IMR-90 (cell line): ENCODE results near the gene RANBP3. TPM values are rescaled to one million over a fixed set of nuclear protein-coding genes. Genes with fewer than 3 reads are reported as not detected.
A peak's percentile ranks its signal among the peaks of the same experiment; 100 is the strongest.

Experiments
- ATAC-seq: fragments of 200-7000 bp; cut with Tn5 transposase; 2 replicates; pipeline ENCODE4 v1.9.1; 2020; ENCODE audit warnings: low read depth, mild to moderate bottlenecking, moderate library complexity
- BruUV-seq: library from RNA; stranded (reverse); fragments of 400-500 nt; replicated peaks from 2 replicates; lab custom pipeline; 2021; lab: Mats Ljungman, UMichigan
- CTCF ChIA-PET: fragments of 300-600 bp; formaldehyde crosslinking; extraction: SDS; loops from one replicate; lab custom pipeline; 2021; ENCODE audit warnings: antibody characterized with exemption; lab: Yijun Ruan, JAX
- POLR2A ChIA-PET: fragments of 300-600 bp; sonication (Branson Sonifier 250); formaldehyde crosslinking; loops from one replicate; lab custom pipeline; 2022; ENCODE audit warnings: antibody characterized with exemption; ENCODE audit not compliant: unreplicated experiment; lab: Charles Lee
- DNase-seq: peaks from one replicate; pipeline ENCODE4 v3.0.0; 2013
- H2AFZ ChIP-seq: replicated peaks from 2 replicates; pipeline ENCODE3; 2013; ENCODE audit warnings: low read length, mild to moderate bottlenecking; ENCODE audit not compliant: poor library complexity
- H2AK5ac ChIP-seq: 2 replicates; pipeline ENCODE4 v1.6.1; 2013; ENCODE audit warnings: low read depth, low read length, inconsistent platforms
- H2AK9ac ChIP-seq: replicated peaks from 2 replicates; pipeline ENCODE3; 2013; ENCODE audit warnings: mild to moderate bottlenecking, low read depth, low read length, moderate library complexity; ENCODE audit not compliant: poor library complexity
- H2BK120ac ChIP-seq: 2 replicates; pipeline ENCODE4 v1.6.1; 2013; ENCODE audit warnings: low read depth, low read length, inconsistent platforms
- H2BK15ac ChIP-seq: 3 replicates; pipeline ENCODE4 v1.6.1; 2013; ENCODE audit warnings: low read depth, low read length, inconsistent platforms
- H2BK20ac ChIP-seq: 2 replicates; pipeline ENCODE4 v1.6.1; 2013; ENCODE audit warnings: low read depth, mild to moderate bottlenecking, inconsistent platforms, low read length, moderate library complexity
- H2BK5ac ChIP-seq: 2 replicates; pipeline ENCODE4 v1.6.1; 2013; ENCODE audit warnings: mild to moderate bottlenecking, low read depth, low read length, inconsistent platforms; ENCODE audit not compliant: poor library complexity, severe bottlenecking
- H3K14ac ChIP-seq: replicated peaks from 2 replicates; pipeline ENCODE4 v1.6.1; 2013; ENCODE audit warnings: low read depth, low read length, inconsistent platforms
- H3K18ac ChIP-seq: 2 replicates; pipeline ENCODE4 v1.6.1; 2013; ENCODE audit warnings: low read depth, low read length, control low read depth
- H3K23ac ChIP-seq: 2 replicates; pipeline ENCODE4 v1.6.1; 2013; ENCODE audit warnings: low read depth, low read length, inconsistent platforms
- H3K27ac ChIP-seq: 2 replicates; pipeline ENCODE4 v1.5.1; 2013; ENCODE audit warnings: mild to moderate bottlenecking, control low read depth, low read length; ENCODE audit not compliant: insufficient read depth
- H3K27me3 ChIP-seq: 2 replicates; pipeline ENCODE4 v1.6.1; 2013; ENCODE audit warnings: low read length; ENCODE audit not compliant: control insufficient read depth, insufficient read depth
- H3K36me3 ChIP-seq: 2 replicates; pipeline ENCODE4 v1.6.1; 2013; ENCODE audit warnings: low read length, mixed read lengths; ENCODE audit not compliant: control insufficient read depth, insufficient read depth
- H3K4ac ChIP-seq: 2 replicates; pipeline ENCODE4 v1.6.1; 2013; ENCODE audit warnings: low read depth, low read length, inconsistent platforms
- H3K4me1 ChIP-seq: 2 replicates; pipeline ENCODE4 v1.6.1; 2013; ENCODE audit warnings: low read length, mixed read lengths; ENCODE audit not compliant: control insufficient read depth, insufficient read depth
- H3K4me2 ChIP-seq: 2 replicates; pipeline ENCODE4 v1.6.1; 2013; ENCODE audit warnings: low read depth, mild to moderate bottlenecking, control low read depth, low read length, moderate library complexity
- H3K4me3 ChIP-seq: 2 replicates; pipeline ENCODE4 v1.5.1; 2013; ENCODE audit warnings: low read depth, mild to moderate bottlenecking, control low read depth, low read length, moderate library complexity; ENCODE audit not compliant: insufficient read depth
- H3K56ac ChIP-seq: 2 replicates; pipeline ENCODE4 v1.6.1; 2013; ENCODE audit warnings: low read length, inconsistent platforms; ENCODE audit not compliant: insufficient read depth; ENCODE audit errors: extremely low read depth
- H3K79me1 ChIP-seq, 2 experiments: 2 replicates each; pipeline ENCODE4 v1.6.1; 2013; ENCODE audit warnings: low read length in 2 of 2, inconsistent platforms in 1 of 2, low read depth in 1 of 2
- H3K9ac ChIP-seq: 2 replicates; pipeline ENCODE4 v1.6.1; 2013; ENCODE audit warnings: low read depth, low read length, control low read depth
- H3K9me1 ChIP-seq: 2 replicates; pipeline ENCODE4 v1.6.1; 2013; ENCODE audit warnings: low read length, inconsistent platforms; ENCODE audit not compliant: insufficient read depth
- H3K9me3 ChIP-seq: 2 replicates; pipeline ENCODE4 v1.6.1; 2013; ENCODE audit warnings: low read length; ENCODE audit not compliant: control insufficient read depth, insufficient read depth
- H4K20me1 ChIP-seq: 2 replicates; pipeline ENCODE4 v1.6.1; 2013; ENCODE audit warnings: low read length, inconsistent platforms; ENCODE audit not compliant: insufficient read depth
- H4K5ac ChIP-seq: 2 replicates; pipeline ENCODE4 v1.6.1; 2013; ENCODE audit warnings: mild to moderate bottlenecking, low read depth, low read length, control low read depth
- H4K8ac ChIP-seq, 2 experiments: 2 replicates each; pipeline ENCODE4 v1.6.1; 2013; ENCODE audit warnings: low read depth in 2 of 2, low read length in 2 of 2, control low read depth in 1 of 2, inconsistent platforms in 1 of 2
- H4K91ac ChIP-seq: 2 replicates; pipeline ENCODE4 v1.6.1; 2013; ENCODE audit warnings: low read depth, low read length, inconsistent platforms; ENCODE audit not compliant: insufficient read depth
- CTCF ChIP-seq: conservative IDR thresholded peaks from 2 replicates; pipeline ENCODE4 v1.5.1; 2012; ENCODE audit warnings: mild to moderate bottlenecking, low read depth, low read length, improper control_type of control experiment
- MAZ ChIP-seq: IDR thresholded peaks from 2 replicates; pipeline ENCODE4 v1.6.1; 2012; ENCODE audit warnings: low read depth, mild to moderate bottlenecking, low read length, improper control_type of control experiment, moderate library complexity, borderline replicate concordance
- RAD21 ChIP-seq: IDR thresholded peaks from 2 replicates; pipeline ENCODE4 v1.6.1; 2012; ENCODE audit warnings: low read length, improper control_type of control experiment
- RFX5 ChIP-seq: IDR thresholded peaks from 2 replicates; pipeline ENCODE4 v1.8.0; 2012; ENCODE audit warnings: low read depth, mild to moderate bottlenecking, low read length, moderate library complexity
- SMC3 ChIP-seq: fragments of 150-350 bp; IDR thresholded peaks from 2 replicates; pipeline ENCODE4 v1.6.1; 2016; ENCODE audit warnings: low read depth, mild to moderate bottlenecking, antibody characterized with exemption, low read length, moderate library complexity
- WGBS, 2 experiments: methylation state at CpG; one replicate each; pipeline versions ENCODE4 v1.1.5 to v1.1.7; 2013; ENCODE audit warnings: missing lambda C conversion rate in 2 of 2; ENCODE audit not compliant: insufficient read length in 1 of 2; ENCODE audit errors: extremely low coverage in 2 of 2; 5-methylcytosine and 5-hydroxymethylcytosine counted together
- dilution Hi-C: fragments of 300-500 bp; cut with HindIII; formaldehyde crosslinking; loops from one replicate; pipeline ENCODE4 v1.14.3; 2018; ENCODE audit warnings: low sequenced_read_pairs; ENCODE audit not compliant: unreplicated experiment
- in situ Hi-C: fragments of 300-500 bp; cut with MboI; formaldehyde crosslinking; loops from 3 replicates; pipeline ENCODE4 v1.14.3; 2019; ENCODE audit warnings: low sequenced_read_pairs, inconsistent platforms, mixed read lengths
- intact Hi-C: fragments of 100-400 bp; cut with micrococcal nuclease; formaldehyde crosslinking; loops from 2 replicates; pipeline ENCODE4 v1.10.0; 2022
- polyA plus RNA-seq, 3 experiments: library from polyadenylated mRNA; depleted of rRNA; stranded (reverse); fragments of >200 nt; gene quantifications; 2 replicates each; pipeline ENCODE4 v1.2.3, GENCODE V29; 2012; ENCODE audit warnings: low replicate concordance in 1 of 3
- total RNA-seq: library from RNA; depleted of rRNA; stranded (reverse); fragments of >200 nt; gene quantifications from 2 replicates; pipeline ENCODE4 v1.2.3, GENCODE V29; 2012

Gene RANBP3
- total and polyA plus RNA-seq, 2 of the 4 experiments (the other 2 are of a cell fraction): 42.5 to 111 TPM

GRCh38 chr19:5987077-5987818 lies 9.3 kb upstream of the RANBP3 start:
- H2BK120ac ChIP-seq: no peak overlapping the region
- H4K20me1 ChIP-seq: no peaks in the 10 kb centered on the region
- H3K18ac ChIP-seq: no peak overlapping the region
- H4K5ac ChIP-seq: peak overlapping the region; percentile 4; the same call in 1 of the 2 replicates
- H3K23ac ChIP-seq: 0 out of 2 replicates have a peak overlapping the region, but pooled peaks have one; percentile 11
- no peak overlapping the region for H2AK9ac ChIP-seq
- no TSS peak for BruUV-seq
- 0 out of 4 replicates have a peak, but pooled peaks cover 0 to 5% of the 10 kb centered on the region in 2 experiments for H3K79me1 ChIP-seq
- intact Hi-C loops: loop anchor here (1.0 to 5.0 kb wide), 3 partner anchors 61 to 138 kb away; no protein-coding TSS in a partner anchor
- H3K27me3 ChIP-seq: no peaks in the 10 kb centered on the region
- ChIA-PET CTCF (interaction anchor here (0.6 to 2.8 kb wide), 4 partner anchors 19 to 310 kb away, joined by 3 to 10 read pairs (median 8); no protein-coding TSS in a partner anchor), POLR2A (no interaction called here)
- H3K27ac ChIP-seq: no peak overlapping the region
- 20% methylated on average over 5 of the region's 17 CpGs; no CpG with 5 or more reads in 1 of the 2 experiments for WGBS, 2 experiments
- peak overlapping the region; percentile 94 for H2AFZ ChIP-seq
- H3K4ac ChIP-seq: peak overlapping the region; percentile 74; the same call in 1 of the 2 replicates
- dilution Hi-C loops: no loop called here
- no peaks in the 10 kb centered on the region for H3K9me3 ChIP-seq
- H4K8ac ChIP-seq: peak overlapping the region in 1 of 2 experiments; percentile 91; a peak in 2 of 4 replicates
- H3K9ac ChIP-seq: peak overlapping the region; percentile 14; the same call in 1 of the 2 replicates
- no peak overlapping the region for H2BK15ac ChIP-seq
- H4K91ac ChIP-seq: no peak overlapping the region; the same call in 1 of the 2 replicates
- H2AK5ac ChIP-seq: no peak overlapping the region; the same call in 1 of the 2 replicates
- no peaks in the 10 kb centered on the region for H3K36me3 ChIP-seq
- in situ Hi-C loops: loop anchor here (10.0 kb wide), 1 partner anchor 138 kb away; no protein-coding TSS in a partner anchor
- H3K4me2 ChIP-seq: peak overlapping the region; percentile 56
- H3K56ac ChIP-seq: no peak overlapping the region
- ATAC-seq (peak; percentile 70), DNase-seq (peak; percentile 77)
- peak; percentile 76 for TF ChIP-seq SMC3
- peak; percentile 81 for TF ChIP-seq RAD21
- no peak for TF ChIP-seq RFX5
- TF ChIP-seq MAZ: no peak
- peak; percentile 92 for TF ChIP-seq CTCF
- peaks cover 22% of the 10 kb centered on the region; the same call in 1 of the 2 replicates for H3K9me1 ChIP-seq
- H3K4me3 ChIP-seq: no peak overlapping the region
- peak overlapping the region; percentile 60; the same call in 1 of the 2 replicates for H2BK20ac ChIP-seq
- no peak overlapping the region for H2BK5ac ChIP-seq
- 0 out of 2 replicates have a peak overlapping the region, but pooled peaks have one; percentile 38 for H3K14ac ChIP-seq
- peaks cover 19% of the 10 kb centered on the region for H3K4me1 ChIP-seq
